Activated CD4-positive, alpha-beta T cell treated with anti-CD3 and anti-CD28 coated beads for 24 hours (primary cell): ENCODE measurements around the gene NINJ2.

Source experiments
- DNase-seq, 2 donors: peaks; one replicate each; pipeline ENCODE4 v3.0.0-alpha.2; 2020; ENCODE audit warnings: low read depth in 2 of 2

The NINJ2 gene

DNA sequence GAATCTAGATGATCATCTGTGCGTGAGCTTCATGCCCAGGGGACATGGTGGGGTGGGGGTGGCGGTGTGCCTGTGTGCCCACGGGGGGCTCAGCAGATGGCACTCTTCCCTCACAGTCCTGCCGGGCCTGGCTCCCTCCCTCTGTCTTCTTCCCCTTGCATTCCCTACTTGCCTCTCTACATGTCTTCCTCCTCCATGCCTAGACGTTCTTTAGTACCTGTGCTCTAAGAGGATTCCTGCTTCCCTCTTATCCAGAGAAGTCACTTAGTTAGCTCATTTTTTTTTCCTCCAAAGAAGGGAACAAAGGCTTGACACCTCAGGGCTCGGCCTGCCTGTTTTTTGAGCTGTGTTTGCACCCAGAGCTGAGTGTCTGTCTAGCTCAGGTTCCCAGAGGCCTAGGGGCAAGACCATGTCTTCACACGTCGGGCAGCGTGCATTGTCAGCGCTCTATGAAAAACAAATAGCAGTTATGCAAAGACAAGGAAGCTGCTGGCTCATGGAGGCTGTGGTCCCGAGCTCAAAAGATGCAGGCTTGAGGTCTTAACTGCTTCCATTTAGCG is 48.8 kb downstream of the NINJ2 start:
- peak in 1 of 2 donors; percentile 19 for DNase-seq

DNA sequence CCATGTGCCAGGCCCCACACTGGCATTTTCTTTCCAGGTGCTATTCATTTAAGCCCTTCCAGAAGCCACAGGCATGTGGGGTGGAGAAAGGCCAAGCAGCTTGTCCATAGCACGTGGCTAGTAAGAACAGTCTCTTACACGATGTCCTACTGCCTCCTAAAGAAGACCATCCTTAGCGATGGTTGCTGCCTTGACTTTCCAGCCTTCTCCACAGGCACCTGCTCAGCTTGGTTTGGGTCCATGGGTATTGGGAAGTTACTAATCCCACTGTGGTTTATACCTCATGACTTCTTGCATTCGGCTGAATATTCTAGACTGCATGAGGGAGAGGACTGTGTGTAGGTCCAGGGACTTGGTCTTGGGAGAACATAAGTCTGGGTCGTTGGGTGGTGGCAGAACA is 49.2 kb downstream of the NINJ2 start:
- no peak for DNase-seq

DNA sequence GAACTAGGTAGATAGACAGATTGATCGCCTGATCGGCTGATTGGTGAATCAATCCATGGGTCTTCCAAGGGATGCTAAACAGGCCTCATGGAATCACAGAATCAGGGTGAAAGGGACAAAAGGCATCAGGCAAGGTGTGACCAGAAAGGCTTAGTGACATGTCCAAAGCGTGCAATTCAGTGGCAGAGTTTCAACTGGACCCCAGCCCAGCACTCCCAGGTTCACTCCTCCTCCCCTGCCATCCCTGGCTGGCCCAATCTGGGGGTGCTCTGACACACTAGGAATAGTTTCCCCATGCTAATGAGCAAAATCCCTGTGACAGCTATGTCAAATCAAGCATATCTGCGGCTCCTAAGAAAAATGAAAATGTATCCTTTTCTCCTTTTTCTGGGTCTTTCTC is 50.4 kb downstream of the NINJ2 start:
- no peak for DNase-seq

DNA sequence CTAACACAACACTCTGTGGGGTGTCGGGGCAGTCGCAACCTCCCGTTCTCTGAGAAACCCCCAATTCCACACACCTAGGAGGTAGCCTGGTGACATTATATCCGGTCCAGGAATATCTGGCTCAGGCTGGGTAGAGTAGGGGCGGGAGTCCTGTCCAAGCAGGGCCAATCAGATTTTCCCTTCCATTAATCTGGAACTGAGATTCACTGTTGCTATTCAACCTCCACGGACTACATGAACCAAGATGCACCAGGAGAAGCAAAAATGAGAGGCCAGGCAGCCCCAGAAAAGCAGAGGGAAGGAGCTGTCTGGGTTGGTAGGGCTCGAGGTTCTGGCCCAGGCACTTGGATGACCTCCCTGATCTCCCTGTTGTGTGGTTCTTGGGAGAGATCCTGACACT is 51.0 kb downstream of the NINJ2 start:
- no peak for DNase-seq

DNA sequence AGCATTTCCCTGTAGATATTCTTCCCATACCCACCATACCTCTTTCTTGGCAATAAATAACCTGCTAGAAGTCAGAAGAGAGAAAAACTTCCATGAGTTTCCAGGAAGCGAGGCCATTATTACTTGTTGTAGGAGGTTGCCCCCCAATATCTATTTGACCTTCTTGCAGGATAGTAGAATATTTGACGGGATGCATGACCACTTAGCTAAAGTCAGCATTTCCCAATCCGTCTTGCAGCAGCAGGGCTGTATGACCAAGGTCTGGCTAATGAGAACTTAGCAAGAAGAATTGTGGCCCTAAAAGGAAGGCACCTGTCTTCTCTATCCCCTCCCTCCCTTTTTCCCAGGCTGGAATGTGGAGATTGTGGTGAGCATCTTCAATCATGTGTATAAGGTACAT is 51.5 kb downstream of the NINJ2 start:
- DNase-seq = no peak

DNA sequence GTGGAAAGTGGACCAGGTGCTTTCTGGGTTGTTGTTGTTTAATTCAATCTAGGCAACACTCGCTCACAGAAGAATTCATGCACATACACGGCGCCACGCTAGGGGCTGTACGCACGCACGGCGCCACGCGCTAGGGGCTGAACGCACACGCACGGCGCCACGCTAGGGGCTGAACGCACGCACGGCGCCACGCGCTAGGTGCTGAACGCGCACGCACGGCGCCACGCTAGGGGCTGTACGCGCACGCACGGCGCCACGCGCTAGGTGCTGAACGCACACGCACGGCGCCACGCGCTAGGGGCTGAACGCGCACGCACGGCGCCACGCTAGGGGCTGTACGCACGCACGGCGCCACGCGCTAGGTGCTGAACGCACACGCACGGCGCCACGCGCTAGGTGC is 54.3 kb downstream of the NINJ2 start:
- no peak for DNase-seq

DNA sequence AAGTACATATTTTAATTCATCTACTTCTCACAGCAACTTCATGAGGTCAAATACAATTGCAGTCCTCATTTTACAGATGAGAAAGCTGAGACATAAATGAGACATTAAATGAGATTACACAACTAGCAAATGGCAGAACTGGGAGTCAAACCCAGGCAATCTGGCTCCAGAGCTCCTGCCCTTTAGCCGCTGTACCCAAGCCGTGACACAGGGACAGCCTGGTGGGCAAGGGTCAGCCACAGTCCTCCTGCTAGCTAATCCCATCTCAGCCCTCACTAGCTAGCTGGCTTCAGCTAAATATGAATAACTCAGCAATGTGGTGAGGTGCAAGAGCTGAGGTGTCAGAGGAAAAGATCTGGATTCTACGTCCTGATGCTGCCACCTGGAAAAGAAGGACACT is 54.8 kb downstream of the NINJ2 start:
- DNase-seq = no peak

DNA sequence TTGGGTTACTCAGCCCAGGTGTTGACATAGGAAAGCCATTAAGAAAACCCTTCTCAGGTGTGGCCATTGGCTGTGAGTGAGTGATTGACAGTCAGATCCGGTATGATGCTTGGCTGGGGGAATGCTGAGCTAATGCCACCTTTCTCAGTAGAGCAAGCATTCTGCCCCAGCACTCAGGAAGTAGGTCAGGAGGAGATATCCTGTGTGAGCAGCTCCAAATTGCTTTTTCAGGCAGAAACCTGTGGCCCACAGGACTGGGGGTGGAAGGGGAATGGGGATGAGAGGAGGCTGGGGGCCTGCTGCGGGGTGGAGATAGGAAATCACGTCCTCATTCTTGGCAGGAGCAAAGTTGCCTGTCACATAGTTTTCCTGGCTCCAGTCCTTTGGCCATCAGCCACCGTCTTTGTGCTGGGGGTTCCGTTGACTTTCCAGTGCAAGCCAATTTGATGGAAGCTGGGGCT is 55.7 kb downstream of the NINJ2 start:
- DNase-seq = no peak

DNA sequence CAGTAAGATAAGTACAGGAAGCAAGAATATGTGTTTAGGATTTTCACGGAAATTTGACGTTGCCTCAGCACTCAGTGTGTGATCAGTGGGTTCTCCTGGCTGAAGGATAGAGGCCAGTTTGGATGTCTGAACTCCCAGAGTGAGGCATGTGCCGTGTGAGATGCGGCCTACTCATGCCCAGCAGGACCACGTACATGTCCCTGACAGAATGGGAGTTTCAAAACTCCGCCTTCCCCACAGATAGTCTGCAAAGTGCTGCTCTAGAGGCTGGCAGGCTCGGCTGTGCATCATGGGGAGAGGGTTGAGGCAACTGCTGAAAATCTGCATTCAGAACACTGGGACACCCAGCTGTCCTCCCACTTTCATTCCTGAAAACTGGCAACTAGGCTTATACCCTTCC is 58.3 kb downstream of the NINJ2 start:
- DNase-seq = no peak

DNA sequence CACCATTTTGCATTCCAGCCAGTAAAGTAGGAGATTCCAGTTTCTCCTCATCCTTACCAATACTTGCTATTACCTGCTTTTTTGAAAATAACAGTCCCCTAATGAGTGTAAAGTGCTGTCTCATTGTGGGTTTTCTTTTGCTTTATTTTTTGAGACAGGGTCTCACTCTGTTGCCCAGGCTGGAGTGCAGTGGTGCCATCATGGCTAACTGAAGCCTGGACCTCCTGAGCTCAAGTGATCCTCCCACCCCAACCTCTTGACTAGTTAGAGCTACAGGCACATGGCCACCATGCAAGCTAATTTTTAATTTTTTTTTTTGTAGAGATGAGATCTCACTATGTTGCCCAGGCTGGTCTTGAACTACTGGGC is 60.6 kb downstream of the NINJ2 start:
- DNase-seq = no peak

DNA sequence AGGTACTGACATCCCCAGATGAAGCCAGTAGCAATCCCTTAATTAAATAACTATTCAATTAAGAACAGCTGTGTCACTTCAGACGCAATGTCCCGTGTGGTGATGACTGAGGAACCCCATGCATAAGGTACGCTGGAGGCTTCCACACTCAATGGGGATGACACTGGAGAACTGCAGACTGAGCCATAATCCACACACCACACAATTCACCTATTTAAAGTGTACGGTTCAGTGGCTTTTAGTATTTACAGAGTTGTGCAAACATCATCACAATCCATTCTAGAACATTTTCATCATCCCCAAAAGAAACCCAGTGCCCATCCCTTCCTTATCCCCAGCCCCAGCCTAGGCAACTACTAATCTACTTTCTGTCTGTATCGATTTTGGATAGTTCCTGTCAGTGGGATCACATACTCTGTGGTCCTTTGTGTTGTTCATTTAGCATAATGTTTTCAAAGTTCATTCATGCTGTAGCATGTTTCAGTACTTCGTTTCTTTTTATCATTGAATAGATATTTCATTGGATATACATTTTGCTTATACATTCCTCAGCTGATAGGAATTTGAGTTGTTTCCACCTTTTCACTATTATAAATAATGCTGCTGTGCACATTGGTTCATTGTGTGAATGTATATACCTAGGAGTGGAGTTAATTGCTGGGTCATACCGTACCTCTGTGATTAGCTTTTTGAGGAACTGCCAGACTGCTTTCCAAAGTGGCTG is 61.1 kb downstream of the NINJ2 start:
- no peak for DNase-seq

DNA sequence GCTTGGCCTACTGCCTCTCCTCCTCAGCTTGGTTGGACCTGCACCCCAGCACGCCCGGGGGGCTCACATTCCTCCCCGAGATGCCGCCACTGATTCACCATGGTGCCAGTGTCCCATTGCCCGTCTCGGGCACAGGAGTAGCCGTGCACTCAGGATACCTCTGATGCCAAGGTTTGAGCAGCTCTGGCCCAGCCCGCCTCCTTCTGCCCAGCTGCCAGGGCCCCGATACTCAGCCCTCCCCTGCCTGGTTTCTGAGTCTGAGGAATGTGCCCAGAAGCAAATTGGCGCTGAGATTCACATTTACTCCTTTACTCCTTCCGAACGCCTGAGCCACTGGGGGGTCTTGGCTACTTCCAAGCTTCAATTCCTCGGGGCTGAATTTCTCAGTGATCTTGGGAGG is 63.5 kb downstream of the NINJ2 start:
- DNase-seq = no peak

DNA sequence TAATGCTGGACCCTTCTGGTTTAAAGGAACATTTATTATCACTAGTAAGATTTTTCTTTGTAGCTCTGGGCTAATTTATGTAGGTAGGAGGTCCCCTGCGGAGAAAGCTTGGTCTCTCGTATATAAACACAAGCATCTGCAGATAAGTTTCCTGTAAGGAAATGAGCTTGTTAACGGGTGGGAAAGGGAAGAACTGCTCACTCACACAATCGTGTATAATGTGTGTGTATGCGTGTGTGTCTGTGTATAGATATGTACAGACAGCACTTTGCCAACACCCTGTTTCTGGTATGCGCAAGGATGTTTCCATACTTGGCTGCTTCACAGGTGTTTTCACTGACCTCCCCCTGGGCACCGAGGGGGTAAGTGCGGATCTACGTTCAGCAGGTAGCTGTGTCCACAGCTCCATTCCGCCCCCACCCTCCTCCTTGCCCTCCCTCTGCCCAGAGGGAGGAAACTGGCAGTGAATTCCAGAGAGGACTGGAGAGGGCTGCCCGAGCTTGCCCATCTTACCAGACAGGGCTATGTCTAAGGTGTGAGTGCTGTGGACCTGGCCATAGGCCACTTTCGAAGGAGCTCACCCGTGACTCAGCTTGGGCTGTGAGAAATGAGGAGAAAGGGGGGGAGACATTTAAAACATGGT is 65.2 kb downstream of the NINJ2 start:
- DNase-seq = no peak

DNA sequence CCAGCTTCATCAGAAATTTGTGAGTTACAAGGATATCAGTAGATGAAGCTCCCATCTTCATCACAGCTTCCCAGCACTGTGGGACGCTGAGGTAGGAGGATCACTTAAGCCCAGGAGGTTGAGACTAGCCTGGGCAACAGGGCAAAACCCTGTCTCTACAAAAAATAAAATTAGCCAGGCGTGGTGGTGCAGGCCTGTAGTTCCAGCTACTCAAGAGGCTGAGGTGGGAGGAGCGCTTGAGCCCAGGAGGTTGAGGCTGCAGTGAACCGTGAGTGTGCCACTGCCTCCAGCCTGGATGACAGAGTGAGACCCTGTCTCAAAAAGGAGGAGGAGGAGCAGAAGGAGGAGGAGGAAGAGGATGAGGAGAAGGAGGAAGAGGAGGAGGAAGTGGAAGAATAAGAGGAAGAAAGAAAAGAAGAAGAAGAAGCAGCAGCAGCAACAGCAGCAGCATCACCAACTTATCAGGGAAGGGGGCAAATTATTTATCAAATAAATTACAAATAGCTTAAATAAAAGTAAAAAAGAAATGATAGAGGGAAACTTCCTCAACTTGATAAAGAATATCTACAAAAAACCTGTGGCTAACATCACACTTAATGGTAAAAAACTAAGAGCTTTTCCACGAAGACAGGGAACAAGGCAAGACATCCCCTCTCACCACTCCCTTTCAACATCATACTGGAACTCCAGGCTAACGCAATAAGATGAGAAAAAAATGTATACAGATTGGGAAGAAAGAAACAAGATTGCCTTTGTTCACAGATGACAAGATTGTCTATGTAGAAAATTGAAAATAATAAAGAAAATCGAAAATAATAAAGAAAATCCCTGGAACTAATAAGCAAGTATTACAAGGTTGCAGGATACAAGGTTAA is 69.6 kb downstream of the NINJ2 start:
- no peak for DNase-seq

DNA sequence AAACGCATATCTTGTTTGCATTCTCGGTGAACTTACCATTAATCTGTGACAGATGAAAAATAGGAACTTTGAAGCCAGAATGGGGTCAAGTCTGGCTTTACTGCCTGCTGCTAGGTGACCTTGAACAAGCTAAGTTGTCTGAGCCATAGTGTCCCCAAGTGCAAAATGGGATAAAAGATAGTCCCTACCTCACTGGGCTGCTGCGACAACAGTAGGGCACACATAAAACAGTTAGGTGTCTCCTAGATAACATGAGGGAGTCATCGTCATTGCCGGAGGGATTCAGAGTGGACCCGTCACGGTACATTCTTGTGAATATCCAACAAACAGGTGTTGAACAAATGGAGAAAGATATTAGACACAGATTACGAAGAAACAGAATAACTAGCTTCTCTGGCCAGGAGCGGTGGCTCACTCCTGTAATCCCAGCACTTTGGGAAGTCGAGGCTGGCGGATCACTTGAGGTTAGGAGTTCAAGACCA is 71.2 kb downstream of the NINJ2 start:
- DNase-seq = no peak

DNA sequence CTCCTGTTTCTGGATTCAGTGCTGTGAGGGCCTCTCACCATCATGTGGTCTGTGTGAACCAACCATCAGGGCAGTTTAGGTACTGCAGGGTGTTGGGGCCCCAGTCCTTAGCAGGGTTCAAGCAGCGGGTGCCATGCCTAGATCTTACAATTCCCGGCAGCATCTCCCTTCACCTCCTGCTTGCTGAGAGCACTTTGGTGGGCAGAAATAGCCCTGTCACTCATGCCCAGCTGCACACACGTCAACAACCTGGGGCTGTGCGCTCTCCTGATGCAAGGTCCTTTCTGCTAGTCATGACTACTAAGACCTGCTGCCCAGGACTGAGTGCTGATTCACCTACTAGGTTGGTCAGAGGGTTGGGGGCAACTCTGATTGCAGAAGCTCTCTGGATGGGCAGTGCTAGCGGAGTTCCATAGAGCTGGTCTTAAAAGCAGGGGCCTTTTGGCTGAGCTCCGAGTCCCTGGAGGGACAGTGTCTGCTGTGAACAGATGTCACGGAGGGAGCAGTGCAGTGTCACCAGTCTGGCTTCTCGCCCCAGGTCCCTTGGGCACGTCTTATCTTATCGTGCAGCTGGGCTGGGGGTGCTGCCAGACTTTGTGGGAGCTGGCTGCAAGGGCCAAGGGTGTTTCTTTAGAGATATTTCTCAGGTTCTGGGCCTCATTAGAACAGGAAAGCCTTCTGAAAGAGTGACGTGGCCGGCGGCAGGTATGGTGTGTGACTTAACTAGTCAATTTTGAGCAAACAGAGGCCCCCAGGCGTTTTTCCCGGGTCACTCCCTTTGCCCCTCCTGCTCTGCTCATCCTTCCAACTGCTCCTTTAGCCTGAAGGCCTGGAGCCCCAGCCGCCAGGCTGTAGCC is 71.8 kb downstream of the NINJ2 start:
- DNase-seq = no peak

DNA sequence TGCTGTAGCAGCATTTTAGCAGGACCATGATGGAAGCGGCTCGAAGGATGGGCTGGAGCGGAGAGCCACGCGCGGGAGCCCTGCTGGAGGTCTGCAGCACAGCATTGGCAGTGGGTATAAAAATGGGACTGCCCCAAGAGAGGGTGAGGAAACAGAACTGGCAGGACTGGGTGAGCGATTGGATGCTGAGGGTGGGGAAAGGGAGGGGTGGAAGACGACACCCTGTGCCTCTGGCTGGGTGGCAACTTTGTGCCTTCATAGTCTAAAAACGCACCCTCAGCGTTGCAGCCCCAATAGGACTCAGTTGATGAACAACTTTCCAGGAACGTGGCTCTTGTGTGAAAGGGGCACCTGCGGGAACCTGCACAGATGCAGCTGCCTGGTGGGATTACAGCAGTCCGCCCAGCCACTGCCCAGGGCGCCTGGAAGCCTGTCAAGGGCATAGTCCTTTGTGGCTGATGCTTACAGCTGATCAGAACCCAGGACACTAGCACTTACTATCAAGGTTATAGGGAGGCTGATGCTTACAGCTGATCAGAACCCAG is 73.0 kb downstream of the NINJ2 start:
- DNase-seq = no peak

DNA sequence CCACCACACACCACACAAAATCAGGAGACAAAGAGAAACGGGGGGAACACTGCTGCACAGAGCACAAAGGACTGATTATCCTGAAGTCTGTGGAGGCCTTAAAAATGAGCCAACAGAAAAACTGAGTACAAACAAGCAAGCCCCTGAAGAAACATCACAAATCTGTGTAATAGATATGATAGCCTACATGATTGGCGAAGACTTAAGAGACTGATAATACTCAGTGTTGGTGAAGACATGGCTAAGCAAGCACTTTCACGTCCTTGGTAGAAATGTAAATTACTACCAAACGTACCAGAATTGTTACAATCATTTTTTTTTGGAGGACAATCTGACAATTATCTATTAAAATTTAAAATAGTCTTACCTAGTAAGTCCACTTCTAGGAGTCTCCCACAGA is 74.6 kb downstream of the NINJ2 start:
- no peak for DNase-seq

DNA sequence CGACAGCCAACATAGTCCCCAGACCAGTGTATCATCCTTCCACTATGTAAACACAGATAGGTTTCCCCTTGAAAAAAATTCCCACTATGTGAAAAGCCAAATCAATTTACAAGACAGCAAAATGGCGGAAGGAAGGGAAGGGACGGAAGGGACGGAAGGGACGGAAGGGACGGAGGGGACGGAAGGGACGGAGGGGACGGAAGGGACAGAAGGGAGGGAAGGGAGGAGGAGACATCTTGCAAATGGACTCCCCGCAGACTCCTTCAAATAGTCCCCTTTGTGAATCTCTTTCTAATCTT is 75.3 kb downstream of the NINJ2 start:
- no peak for DNase-seq

DNA sequence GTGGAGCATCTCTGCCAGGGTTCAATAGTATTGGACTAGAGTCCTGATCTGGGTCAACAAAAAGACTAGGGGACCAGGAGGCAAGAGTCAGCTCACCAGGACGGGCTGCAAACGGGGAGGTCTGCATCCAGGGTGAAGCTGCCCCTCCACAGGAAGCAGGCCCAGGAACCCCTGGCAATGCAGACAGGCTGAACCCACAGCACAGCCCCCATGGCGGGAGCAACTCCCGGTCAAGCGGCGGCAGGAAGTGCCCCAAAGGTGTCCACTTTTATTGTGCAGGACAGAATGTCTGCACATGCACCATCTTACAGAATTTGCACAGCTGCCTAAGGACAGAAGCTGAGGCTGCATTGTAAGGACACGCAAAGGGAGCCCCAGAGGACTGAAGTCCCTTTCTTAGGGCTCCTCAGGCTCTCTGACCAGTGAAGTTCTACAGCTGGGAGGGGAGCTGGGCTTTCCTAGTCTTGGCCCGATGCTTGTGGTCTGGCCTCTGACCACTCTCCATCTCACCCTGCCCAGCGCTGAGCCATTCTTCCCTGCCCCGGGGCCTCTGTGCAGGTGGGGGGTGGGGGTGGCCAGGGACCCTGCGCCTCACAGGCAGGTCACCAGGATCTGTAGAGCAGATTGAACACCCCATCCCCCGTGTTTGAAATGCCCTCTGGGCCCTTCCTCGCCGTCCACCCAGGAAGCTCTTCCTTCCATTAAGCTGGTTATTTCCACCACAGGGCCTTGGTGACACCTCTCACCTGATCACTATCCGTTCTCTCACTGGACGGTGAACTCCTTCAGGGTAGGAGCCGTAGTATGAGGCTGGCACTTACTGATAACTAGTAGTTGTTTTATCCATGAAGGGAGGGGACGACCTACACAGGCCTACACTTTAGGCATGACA is 75.9 kb downstream of the NINJ2 start:
- DNase-seq = no peak
